Panc1 (cell line): ENCODE results near the gene WDR86. TPM values are rescaled to one million over a fixed set of nuclear protein-coding genes. Genes with fewer than 3 reads are reported as not detected.

Source experiments
- ATAC-seq: fragments of 200-7000 bp; cut with Tn5 transposase; 2 replicates; pipeline ENCODE4 v1.9.1; 2020; ENCODE audit warnings: mild to moderate bottlenecking, moderate library complexity
- BruUV-seq: library from RNA; stranded (reverse); fragments of 400-500 nt; replicated peaks from 2 replicates; lab custom pipeline; 2021; lab: Mats Ljungman, UMichigan
- CTCF ChIA-PET: fragments of 300-600 bp; sonication (Branson Sonifier 250); formaldehyde crosslinking; loops from one replicate; lab custom pipeline; 2022; ENCODE audit warnings: antibody characterized with exemption; lab: Charles Lee
- POLR2A ChIA-PET: fragments of 300-600 bp; sonication (Branson Sonifier 250); formaldehyde crosslinking; loops from one replicate; lab custom pipeline; 2022; ENCODE audit warnings: antibody characterized with exemption; lab: Charles Lee
- DNase-seq: peaks from one replicate; pipeline ENCODE4 v3.0.0-alpha.2; 2010; ENCODE audit warnings: low read depth, low spot score
- H3K27ac ChIP-seq: 2 replicates; pipeline ENCODE4 v1.5.1; 2011; ENCODE audit warnings: mild to moderate bottlenecking, low read length, inconsistent platforms
- H3K27me3 ChIP-seq: fragments of 200-500 bp; sonication (Bioruptor generic); 2 replicates; pipeline ENCODE4 v1.6.0; 2014; ENCODE audit warnings: low read length, inconsistent platforms; ENCODE audit not compliant: control insufficient read depth, insufficient read depth
- H3K36me3 ChIP-seq: fragments of 200-500 bp; sonication (Bioruptor generic); 2 replicates; pipeline ENCODE4 v1.5.1; 2014; ENCODE audit warnings: inconsistent platforms, mild to moderate bottlenecking, low read length, moderate library complexity; ENCODE audit not compliant: control insufficient read depth, insufficient read depth
- H3K4me1 ChIP-seq: 2 replicates; pipeline ENCODE4 v1.5.1; 2011; ENCODE audit warnings: inconsistent platforms, mild to moderate bottlenecking, low read length, moderate library complexity; ENCODE audit not compliant: control insufficient read depth, insufficient read depth
- H3K4me3 ChIP-seq, 2 experiments: 2 replicates each; pipeline ENCODE4 v1.5.1; 2011 to 2012; ENCODE audit warnings: low read depth in 2 of 2, low read length in 2 of 2, mild to moderate bottlenecking in 2 of 2, inconsistent platforms in 1 of 2, moderate library complexity in 1 of 2
- H3K9me3 ChIP-seq: fragments of 200-500 bp; sonication (Bioruptor generic); 2 replicates; pipeline ENCODE4 v1.5.1; 2014; ENCODE audit warnings: low read depth, mild to moderate bottlenecking, inconsistent platforms, low read length, moderate library complexity; ENCODE audit not compliant: control insufficient read depth, insufficient read depth
- CTCF ChIP-seq: fragments of 450-650 bp; IDR thresholded peaks from 2 replicates; pipeline ENCODE4 v1.5.1; 2017; ENCODE audit warnings: mild to moderate bottlenecking
- POLR2AphosphoS5 ChIP-seq: IDR thresholded peaks from 2 replicates; pipeline ENCODE4 v1.6.1; 2012; ENCODE audit warnings: mild to moderate bottlenecking, low read depth, low read length, moderate library complexity
- REST ChIP-seq, 2 experiments: IDR thresholded peaks; 2 replicates each; pipeline ENCODE4 v1.6.1; 2011 to 2012; ENCODE audit warnings: low read depth in 2 of 2, control low read depth in 1 of 2, low read length in 1 of 2, mild to moderate bottlenecking in 1 of 2, moderate library complexity in 1 of 2; ENCODE audit not compliant: insufficient read depth in 1 of 2
- SIN3A ChIP-seq: IDR thresholded peaks from 2 replicates; pipeline ENCODE4 v1.6.1; 2012; ENCODE audit warnings: low read depth, mild to moderate bottlenecking, low read length, moderate library complexity, borderline replicate concordance; ENCODE audit not compliant: insufficient read depth
- TCF7L2 ChIP-seq: IDR thresholded peaks from 2 replicates; pipeline ENCODE4 v1.6.1; 2011; ENCODE audit warnings: mild to moderate bottlenecking, low read depth, low read length, inconsistent platforms
- in situ Hi-C: cut with HindIII; loops from 2 replicates; pipeline ENCODE4 v1.10.0; 2016; ENCODE audit warnings: low sequenced_read_pairs, low pct_unique_long_range_greater_than_20kb
- intact Hi-C: fragments of 100-400 bp; cut with micrococcal nuclease; formaldehyde crosslinking; loops from one replicate; pipeline ENCODE4 v1.10.0; 2022; ENCODE audit not compliant: unreplicated experiment
- total RNA-seq: library from RNA; stranded (reverse); gene quantifications from one replicate; pipeline ENCODE4 v1.2.1, GENCODE V29; 2021; ENCODE audit not compliant: unreplicated experiment

The WDR86 gene
- total RNA-seq, 1 experiment from 2014 or later, result 0.72 TPM

GRCh38 chr7:151341357-151342101 is 68.3 kb downstream of the WDR86 start, which contains the start of gene NUB1:
TSS of gene NUB1 (plus strand) at chr7:151341812. CDS start at chr7:151345350, 3,538 bp downstream.
- ATAC-seq (peak; percentile 97), DNase-seq (peak; percentile 52)
- no TSS peak for BruUV-seq
- H3K4me3 ChIP-seq, result peak within 1 kb of the TSS; percentile 70 to 90
- in situ Hi-C loops (no loop called here), intact Hi-C loops (no loop called here)
- H3K27ac ChIP-seq, result peak within 1 kb of the TSS; percentile 88
- no peaks in the 10 kb centered on the region for H3K27me3 ChIP-seq
- POLR2A ChIA-PET, result interaction anchor here (0.6 to 0.9 kb wide), 3 partner anchors 20 to 129 kb away, joined by 3 to 9 read pairs (median 3); no protein-coding TSS in a partner anchor
- CTCF ChIA-PET, result interaction anchor here (0.6 to 1.7 kb wide), 5 partner anchors 9 to 55 kb away, joined by 3 to 9 read pairs (median 3); no protein-coding TSS in a partner anchor
- H3K9me3 ChIP-seq, result no peaks in the 10 kb centered on the region
- TF ChIP-seq TCF7L2 (no peak), POLR2AphosphoS5 (0 out of 2 replicates have a peak, but pooled peaks have one; percentile 43), SIN3A (peak; percentile 75; the same call in 1 of the 2 replicates), REST (IDR thresholded peaks at IDR 0.05; ENCODE audit: insufficient read depth in 1 of 2, low read depth in 2 of 2, low read length in 1 of 2) (no peak)
- H3K36me3 ChIP-seq, result peaks cover 13% of the 10 kb centered on the region; the same call in 1 of the 2 replicates
- H3K4me1 ChIP-seq, result peaks cover 11% of the 10 kb centered on the region

GRCh38 chr7:151340794-151341356 is 69.0 kb downstream of the WDR86 start:
- peak overlapping the region; percentile 72; the same call in 1 of the 2 replicates for H3K27ac ChIP-seq

More at GRCh38 chr7:151340794-151341356, 69.0 kb downstream of the WDR86 start:
- TF ChIP-seq SIN3A, result no peak
- no peak for TF ChIP-seq CTCF
- TF ChIP-seq TCF7L2, result no peak
- TF ChIP-seq REST (IDR thresholded peaks at IDR 0.05; ENCODE audit: insufficient read depth in 1 of 2, low read depth in 2 of 2, low read length in 1 of 2), result no peak
- TF ChIP-seq POLR2AphosphoS5, result no peak
- Histone ChIP-seq H3K9me3 (no peaks in the 10 kb centered on the region), H3K27me3 (no peaks in the 10 kb centered on the region), H3K4me3 (peak overlapping the region; percentile 65 to 90), H3K4me1 (peaks cover 11% of the 10 kb centered on the region), H3K36me3 (peaks cover 11% of the 10 kb centered on the region; the same call in 1 of the 2 replicates)
- in situ Hi-C loops (no loop called here), intact Hi-C loops (no loop called here)
- POLR2A ChIA-PET, result interaction anchor here (0.6 to 0.7 kb wide), 2 partner anchors 49 to 130 kb away, joined by 3 to 9 read pairs; no protein-coding TSS in a partner anchor
- CTCF ChIA-PET, result interaction anchor here (0.6 to 1.7 kb wide), 4 partner anchors 9 to 30 kb away, joined by 3 to 9 read pairs (median 5); no protein-coding TSS in a partner anchor
- ATAC-seq (peak; percentile 29; the same call in 1 of the 2 replicates), DNase-seq (no peak)
- BruUV-seq, result no TSS peak
